ENCODE results near the gene ENO2.
"Not testable (repeated sequence)": the region's sequence is repeated elsewhere in the genome, so short reads cannot be mapped to it uniquely, and the experiment has no call there.

ENO2 gene

DNA sequence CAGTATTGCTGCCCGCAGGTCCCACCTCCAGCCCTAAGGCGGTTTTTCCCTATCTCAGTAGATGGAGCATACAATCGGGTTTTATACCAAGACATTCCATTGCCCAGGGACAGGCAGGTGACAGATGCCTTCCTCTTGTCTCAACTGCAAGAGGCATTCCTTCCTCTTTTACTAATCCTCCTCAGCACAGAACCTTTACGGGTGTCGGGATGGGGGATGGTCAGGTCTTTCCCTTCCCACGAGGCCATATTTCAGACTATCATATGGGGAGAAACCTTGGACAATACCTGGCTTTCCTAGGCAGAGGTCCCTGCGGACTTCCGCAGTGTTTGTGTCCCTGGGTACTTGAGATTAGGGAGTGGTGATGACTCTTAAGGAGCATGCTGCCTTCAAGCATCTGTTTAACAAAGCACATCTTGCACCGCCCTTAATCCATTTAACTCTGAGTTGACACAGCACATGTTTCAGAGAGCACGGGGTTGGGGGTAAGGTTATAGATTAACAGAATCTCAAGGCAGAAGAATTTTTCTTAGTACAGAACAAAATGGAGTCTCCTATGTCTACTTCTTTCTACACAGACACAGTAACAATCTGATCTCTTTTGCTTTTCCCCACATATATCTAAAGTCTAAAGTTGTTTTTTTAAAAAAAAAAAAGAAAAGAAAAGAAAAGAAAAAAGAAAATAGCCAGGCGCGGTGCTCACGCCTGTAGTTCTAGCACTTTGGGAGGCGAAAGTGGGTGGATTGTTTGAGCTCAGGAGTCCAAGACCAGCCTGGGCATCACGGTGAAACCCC, 28.0 kb upstream of the ENO2 start:
- DNase-seq = not testable (repeated sequence)

GRCh38 chr12:6887460-6887859, 26.9 kb upstream of the ENO2 start:
- no peak for DNase-seq

GRCh38 chr12:6888360-6888759, 26.0 kb upstream of the ENO2 start:
- DNase-seq = no peak

- DNase-seq = not testable (repeated sequence)
These were observed 25.6 kb upstream of the ENO2 start for GRCh38 chr12:6888794-6889193.

DNA sequence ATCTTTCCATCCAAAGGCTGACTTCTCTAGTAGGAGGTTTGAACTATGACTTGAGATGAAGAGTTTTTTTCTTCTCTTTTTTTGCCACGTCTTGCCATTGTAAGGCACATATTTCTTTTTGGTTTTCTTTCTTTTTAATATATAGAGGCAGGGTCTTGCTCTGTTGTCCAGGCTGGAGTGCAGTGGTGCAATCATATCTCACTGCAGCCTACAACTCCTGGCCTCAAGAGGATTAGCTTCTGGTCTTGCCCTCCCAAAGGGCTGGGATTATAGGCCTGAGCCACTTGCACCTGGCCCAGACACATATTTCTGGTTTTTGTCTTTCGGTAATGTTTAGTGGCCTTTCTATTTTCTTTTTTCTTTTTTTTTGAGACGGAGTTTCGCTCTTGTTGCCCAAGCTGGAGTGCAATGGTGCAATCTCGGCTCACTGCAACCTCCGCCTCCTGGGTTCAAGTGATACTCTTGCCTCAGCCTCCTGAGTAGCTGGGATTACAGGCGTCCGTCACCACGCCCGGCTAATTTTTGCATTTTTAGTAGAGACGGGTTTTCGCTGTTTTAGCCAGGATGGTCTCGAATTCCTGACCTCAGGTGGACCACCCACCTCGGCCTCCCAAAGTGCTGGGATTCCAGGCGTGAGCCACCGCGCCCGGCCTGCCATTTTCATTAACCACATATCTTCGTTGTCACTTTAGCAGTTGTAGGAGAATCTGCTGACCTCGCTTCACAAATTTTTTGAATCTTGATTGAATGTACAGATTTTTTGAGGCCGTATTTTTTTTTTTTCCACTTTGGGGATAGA, 24.4 kb upstream of the ENO2 start:
- DNase-seq = not testable (repeated sequence)

DNA sequence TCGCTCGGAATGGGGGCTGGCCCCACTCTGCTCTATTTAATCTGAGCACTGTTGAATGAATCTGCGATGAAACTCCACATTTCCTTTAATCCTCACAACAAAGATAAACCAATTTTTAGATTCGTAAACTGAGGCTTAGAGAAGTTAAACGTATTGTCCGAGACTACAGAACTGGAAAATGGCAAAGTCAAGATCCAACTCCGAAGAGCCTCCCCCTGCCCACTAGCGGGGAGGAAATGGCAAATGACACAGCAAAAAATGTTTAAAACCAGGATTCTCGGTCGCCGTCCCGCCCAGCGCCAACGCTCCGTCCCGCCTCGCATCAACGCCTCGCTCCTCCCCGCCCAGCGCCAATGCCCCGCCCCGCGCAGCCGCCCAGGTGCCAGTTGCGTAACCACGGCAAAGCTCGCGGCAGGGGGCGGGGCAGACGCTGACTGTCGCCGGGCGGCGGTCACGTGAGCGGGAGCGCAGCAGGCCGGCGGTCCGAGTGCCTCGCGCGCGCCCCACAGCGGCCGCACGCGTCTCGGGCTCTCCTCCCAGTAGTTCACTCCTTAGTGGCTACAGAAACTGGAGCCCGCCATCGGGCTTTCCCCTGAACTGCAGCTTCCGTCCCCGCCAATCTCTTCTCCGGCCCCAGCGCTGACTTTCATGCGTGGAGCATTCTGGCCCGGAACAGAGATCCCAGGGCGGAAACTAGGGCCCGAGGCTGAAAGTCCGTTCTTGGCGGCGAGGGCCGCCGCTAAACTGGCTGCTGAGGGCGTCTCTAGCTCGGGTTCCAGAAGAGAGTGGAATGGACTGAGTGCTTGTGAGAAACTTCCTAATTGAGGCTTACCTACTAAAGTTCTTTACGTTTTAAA, 23.4 kb upstream of the ENO2 start:
- DNase-seq = peak; percentile 99

DNA sequence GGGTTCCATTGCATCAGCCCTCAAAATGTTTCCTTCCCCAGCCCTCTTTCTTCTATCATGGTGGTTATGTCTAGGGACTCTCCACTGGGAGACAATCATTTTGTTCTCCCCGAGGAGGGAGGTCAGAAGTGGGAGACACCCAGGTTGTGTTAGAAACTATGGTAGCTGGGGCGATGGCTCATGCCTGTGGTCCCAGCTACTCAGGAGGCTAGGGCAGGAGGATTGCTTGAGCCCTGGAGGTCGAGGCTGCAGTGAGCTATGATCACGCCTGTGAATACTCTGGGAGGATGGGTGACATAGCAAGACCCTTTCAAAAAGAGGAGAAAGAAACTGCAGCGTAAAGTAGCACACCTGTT, 22.8 kb upstream of the ENO2 start:
- no peak for DNase-seq

DNA sequence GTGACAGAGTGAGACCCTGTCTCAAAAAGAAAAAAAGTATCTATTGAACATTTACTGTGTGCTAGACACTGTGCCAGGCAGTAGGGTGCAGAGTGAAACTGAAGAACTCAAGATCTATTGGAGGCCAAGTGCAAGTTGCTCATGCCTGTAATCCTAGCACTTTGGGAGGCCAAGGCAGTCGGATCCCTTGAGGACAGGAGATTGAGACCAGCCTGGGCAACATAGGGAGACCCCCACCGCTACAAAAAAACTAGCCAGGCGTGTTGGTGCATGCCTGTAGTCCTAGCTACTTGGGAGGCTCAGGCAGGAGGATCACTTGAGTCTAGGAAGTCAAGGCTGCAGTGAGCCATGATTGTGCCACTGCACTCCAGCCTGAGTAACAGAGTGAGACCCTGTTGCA, 21.7 kb upstream of the ENO2 start:
- DNase-seq = not testable (repeated sequence)

DNA sequence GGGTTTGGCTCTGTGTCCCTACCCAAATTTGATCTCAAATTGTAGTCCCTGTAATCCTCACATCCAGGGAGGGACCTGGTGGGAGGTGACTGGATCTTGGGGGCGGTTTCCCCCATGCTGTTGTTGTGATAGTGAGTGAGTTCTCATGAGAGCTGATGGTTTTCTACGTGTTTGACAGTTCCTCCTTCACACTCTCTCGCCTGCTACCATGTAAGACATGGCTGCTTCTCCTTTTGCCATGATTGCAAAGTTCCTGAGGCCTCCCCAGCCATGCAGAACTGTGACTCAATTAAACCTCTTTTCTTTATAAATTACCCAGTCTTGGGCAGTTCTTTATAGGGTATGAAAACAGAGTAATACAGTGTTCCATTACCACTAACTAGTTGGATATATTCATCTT, 20.1 kb upstream of the ENO2 start:
- no peak for DNase-seq

DNA sequence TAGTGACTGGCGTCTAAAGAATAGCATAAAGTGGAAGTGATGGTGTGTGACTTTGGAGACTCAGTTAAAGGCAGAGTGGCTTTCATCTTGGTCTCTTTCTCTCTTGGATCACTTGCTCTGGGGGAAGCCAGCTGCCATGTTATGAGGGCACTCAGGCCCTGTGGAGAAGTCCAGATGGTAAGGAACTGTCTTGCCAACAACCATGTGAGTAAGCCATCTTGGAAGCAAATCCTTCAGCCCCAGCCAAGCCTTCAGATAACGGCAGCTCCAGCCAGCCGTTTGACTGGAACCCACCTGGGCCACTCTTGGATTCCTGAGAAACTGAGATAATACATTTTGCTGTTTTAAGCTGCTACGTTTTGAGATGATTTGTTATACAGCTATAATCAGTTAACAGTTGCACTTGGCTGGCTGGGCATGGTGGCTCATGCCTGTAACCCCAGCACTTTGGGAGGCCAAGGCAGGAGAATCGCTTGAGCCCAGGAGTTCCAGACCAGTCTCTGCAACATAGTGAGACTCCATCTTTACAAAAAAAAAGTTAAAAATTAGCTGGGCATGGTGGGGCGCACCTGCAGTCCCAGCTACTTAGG, 17.4 kb upstream of the ENO2 start:
- no peak for DNase-seq

- no peak for DNase-seq
These were observed 15.0 kb upstream of the ENO2 start for GRCh38 chr12:6899427-6899826.

GRCh38 chr12:6899837-6900519, 14.4 kb upstream of the ENO2 start:
- DNase-seq = no peak

DNA sequence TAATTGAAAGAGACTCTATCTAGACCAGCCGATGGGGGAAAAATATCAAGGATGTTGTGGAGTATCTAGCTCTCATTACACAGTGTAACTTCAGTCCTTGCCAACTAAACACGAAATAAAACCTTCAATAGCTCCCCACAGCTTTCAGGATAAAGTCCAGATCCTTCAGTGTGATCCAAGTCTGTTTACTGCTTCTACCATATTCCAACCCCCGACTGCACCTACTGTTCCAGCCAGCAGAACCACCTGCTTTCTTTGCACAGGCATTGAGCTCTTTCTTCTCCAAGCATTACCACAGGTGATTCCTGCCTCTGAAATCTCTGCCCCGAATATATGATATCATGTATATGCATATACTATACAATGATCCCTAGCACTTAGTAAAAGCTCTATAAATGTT, 11.9 kb upstream of the ENO2 start:
- DNase-seq = no peak

- no peak for DNase-seq
These were observed 10.7 kb upstream of the ENO2 start for GRCh38 chr12:6903722-6904121.

GRCh38 chr12:6904280-6905276, 9.8 kb upstream of the ENO2 start, which contains the start of gene LRRC23:
Gene LRRC23 (plus strand): TSS chr12:6904822. CDS start chr12:6905634, 812 bp downstream.
- peak; percentile 97 for DNase-seq

DNA sequence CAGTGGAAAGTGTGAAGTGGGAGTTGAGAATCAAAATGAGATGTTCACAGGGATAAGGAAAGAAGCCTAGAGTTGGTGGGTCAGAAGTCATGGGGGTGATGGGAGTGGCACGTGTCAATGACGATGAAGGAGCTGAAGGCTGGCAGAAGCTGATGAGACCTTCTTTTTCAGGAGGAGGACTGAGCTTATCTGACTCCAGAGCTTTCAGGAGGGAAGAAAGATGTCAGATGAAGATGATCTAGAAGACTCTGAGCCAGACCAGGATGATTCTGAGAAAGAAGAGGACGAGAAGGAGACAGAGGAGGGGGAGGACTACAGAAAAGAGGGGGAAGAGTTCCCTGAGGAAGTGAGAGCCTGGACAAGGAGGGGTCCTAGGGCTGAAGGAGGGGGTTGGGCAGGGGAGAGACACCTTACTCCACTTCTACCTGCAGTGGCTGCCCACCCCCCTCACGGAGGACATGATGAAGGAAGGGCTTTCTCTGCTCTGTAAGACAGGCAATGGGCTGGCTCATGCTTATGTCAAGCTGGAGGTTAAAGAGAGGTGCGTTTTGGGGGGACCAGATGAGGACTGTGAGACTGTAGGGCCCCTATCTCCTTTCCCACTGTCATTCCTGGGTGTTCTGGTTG, 8.9 kb upstream of the ENO2 start:
- DNase-seq = no peak

GRCh38 chr12:6908141-6908540, 6.2 kb upstream of the ENO2 start:
- not testable (repeated sequence) for DNase-seq

DNA sequence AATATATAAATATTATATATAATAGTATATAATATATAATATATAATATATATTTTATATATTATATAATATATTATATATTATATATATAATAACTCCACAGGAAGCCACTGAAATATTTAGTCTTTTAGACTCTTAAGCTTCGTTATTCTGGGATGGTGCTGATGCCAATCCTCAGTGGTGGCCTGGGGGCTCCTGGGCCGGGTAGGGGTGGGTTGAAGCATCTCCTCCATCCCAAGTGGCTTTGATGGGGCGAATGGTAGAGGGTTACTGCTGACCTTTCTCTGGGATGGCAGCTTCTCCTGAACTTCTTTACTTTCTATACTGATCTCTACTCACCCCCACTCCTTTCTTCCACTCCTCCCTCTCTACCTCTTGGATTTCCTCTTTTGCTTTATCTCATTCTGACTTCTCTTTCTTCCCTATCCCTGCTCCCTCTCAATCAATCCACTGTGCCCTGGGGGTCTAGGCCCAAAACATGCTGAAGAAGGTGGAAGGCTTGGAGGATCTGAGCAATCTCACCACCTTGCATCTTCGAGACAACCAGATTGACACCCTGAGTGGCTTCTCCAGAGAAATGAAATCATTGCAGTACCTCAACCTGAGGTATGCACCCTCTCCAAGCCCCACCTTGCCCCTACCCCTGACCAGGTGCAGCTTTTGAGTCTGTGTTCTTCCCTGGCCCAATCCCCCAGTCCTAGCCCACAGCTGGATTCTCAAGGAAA, 4.8 kb upstream of the ENO2 start:
- DNase-seq = no peak

- DNase-seq = no peak
These were observed 2.0 kb upstream of the ENO2 start for GRCh38 chr12:6912164-6912935.

Data from activated CD8-positive, alpha-beta memory T cell treated with anti-CD3 and anti-CD28 coated beads, Interleukin-2, amount 50 U/mL, for 48 hours (primary cell).